GM18502 (cell line): ENCODE data around the gene ACIN1.

ENCODE experiments used
- ATAC-seq: cut with Tn5 transposase; IDR thresholded peaks from one replicate; pipeline ENCODE4 v1.9.1; 2021; ENCODE audit warnings: mild to moderate bottlenecking; ENCODE audit not compliant: unreplicated experiment, poor library complexity

The ACIN1 gene

GRCh38 chr14:23063601-23064000 is 31.3 kb downstream of the ACIN1 start:
- ATAC-seq, result no peak

GRCh38 chr14:23062002-23062401 is 32.9 kb downstream of the ACIN1 start:
- no peak for ATAC-seq

- no peak for ATAC-seq
Measured at GRCh38 chr14:23060536-23061260, 34.2 kb downstream of the ACIN1 start.

- ATAC-seq, result no peak
Measured at GRCh38 chr14:23058654-23059504, 36.1 kb downstream of the ACIN1 start.

- ATAC-seq, result peak; percentile 75
Measured at GRCh38 chr14:23057757-23058653, 36.9 kb downstream of the ACIN1 start.

- ATAC-seq, result peak; percentile 57
Measured at GRCh38 chr14:23056956-23057756, 37.8 kb downstream of the ACIN1 start, which contains the start of gene CDH24. Gene CDH24, minus strand, starts transcription at chr14:23057520. Its CDS starts 1,787 bp downstream, at chr14:23055733.

GRCh38 chr14:23056145-23056955 is 38.6 kb downstream of the ACIN1 start:
- peak; percentile 57 for ATAC-seq

- ATAC-seq, result no peak
Measured at GRCh38 chr14:23055621-23056144, 39.3 kb downstream of the ACIN1 start.

- ATAC-seq, result no peak
Measured at GRCh38 chr14:23055147-23055550, 39.8 kb downstream of the ACIN1 start.

GRCh38 chr14:23054000-23054811 is 40.7 kb downstream of the ACIN1 start:
- no peak for ATAC-seq

- no peak for ATAC-seq
Measured at GRCh38 chr14:23053426-23053825, 41.5 kb downstream of the ACIN1 start.

- ATAC-seq, result no peak
Measured at GRCh38 chr14:23052671-23053070, 42.3 kb downstream of the ACIN1 start.

- no peak for ATAC-seq
Measured at GRCh38 chr14:23052182-23052623, 42.7 kb downstream of the ACIN1 start.

- ATAC-seq, result no peak
Measured at GRCh38 chr14:23051141-23052057, 43.5 kb downstream of the ACIN1 start.

- no peak for ATAC-seq
Measured at GRCh38 chr14:23049011-23049410, 45.9 kb downstream of the ACIN1 start.
